KMS-11 (cell line): ENCODE measurements around the gene GPS1.

ENCODE experiments used
- H2AFZ ChIP-seq: fragments of 200-600 bp; sonication (generic); 2 replicates; pipeline ENCODE4 v1.6.1; 2016; ENCODE audit warnings: antibody characterized with exemption, mixed run types, low read depth
- H3K27ac ChIP-seq: fragments of 200-600 bp; sonication (generic); 2 replicates; pipeline ENCODE4 v1.6.1; 2016; ENCODE audit warnings: mild to moderate bottlenecking, mixed run types
- H3K27me3 ChIP-seq: fragments of 200-600 bp; sonication (generic); 2 replicates; pipeline ENCODE4 v1.6.1; 2017; ENCODE audit warnings: mild to moderate bottlenecking, low read depth, mixed run types, moderate library complexity; ENCODE audit not compliant: insufficient read depth
- H3K36me3 ChIP-seq: fragments of 200-600 bp; sonication (generic); 2 replicates; pipeline ENCODE4 v1.6.1; 2017; ENCODE audit warnings: mild to moderate bottlenecking, mixed run types; ENCODE audit not compliant: insufficient read depth
- H3K4me1 ChIP-seq: fragments of 200-600 bp; sonication (generic); 2 replicates; pipeline ENCODE4 v1.6.1; 2016; ENCODE audit warnings: mild to moderate bottlenecking, low read depth, mixed run types; ENCODE audit not compliant: poor library complexity, severe bottlenecking
- H3K4me2 ChIP-seq: fragments of 200-600 bp; sonication (generic); 2 replicates; pipeline ENCODE4 v1.7.0; 2016; ENCODE audit warnings: mild to moderate bottlenecking, mixed run types
- H3K4me3 ChIP-seq: fragments of 200-600 bp; sonication (generic); IDR thresholded peaks from 2 replicates; pipeline ENCODE4 v1.6.1; 2017; ENCODE audit warnings: low read depth, low read length, mixed read lengths; ENCODE audit not compliant: insufficient read depth
- H3K79me2 ChIP-seq: fragments of 200-600 bp; sonication (generic); 2 replicates; pipeline ENCODE4 v1.6.1; 2016; ENCODE audit warnings: low read depth, mixed run types; ENCODE audit not compliant: insufficient read depth
- H3K9ac ChIP-seq: fragments of 200-600 bp; sonication (generic); 2 replicates; pipeline ENCODE4 v1.6.1; 2016; ENCODE audit warnings: mild to moderate bottlenecking, mixed run types
- H4K20me1 ChIP-seq: fragments of 200-600 bp; sonication (generic); 2 replicates; pipeline ENCODE4 v1.6.1; 2016; ENCODE audit warnings: mild to moderate bottlenecking, mixed run types; ENCODE audit not compliant: insufficient read depth
- TF ChIP-seq, protein P1 (sequence below): fragments of 200-600 bp; sonication (generic); conservative IDR thresholded peaks from 2 replicates; pipeline ENCODE4 v1.6.1; 2017; ENCODE audit warnings: low read depth, mild to moderate bottlenecking, antibody characterized with exemption, low read length, moderate library complexity, mixed read lengths

GPS1 gene

DNA sequence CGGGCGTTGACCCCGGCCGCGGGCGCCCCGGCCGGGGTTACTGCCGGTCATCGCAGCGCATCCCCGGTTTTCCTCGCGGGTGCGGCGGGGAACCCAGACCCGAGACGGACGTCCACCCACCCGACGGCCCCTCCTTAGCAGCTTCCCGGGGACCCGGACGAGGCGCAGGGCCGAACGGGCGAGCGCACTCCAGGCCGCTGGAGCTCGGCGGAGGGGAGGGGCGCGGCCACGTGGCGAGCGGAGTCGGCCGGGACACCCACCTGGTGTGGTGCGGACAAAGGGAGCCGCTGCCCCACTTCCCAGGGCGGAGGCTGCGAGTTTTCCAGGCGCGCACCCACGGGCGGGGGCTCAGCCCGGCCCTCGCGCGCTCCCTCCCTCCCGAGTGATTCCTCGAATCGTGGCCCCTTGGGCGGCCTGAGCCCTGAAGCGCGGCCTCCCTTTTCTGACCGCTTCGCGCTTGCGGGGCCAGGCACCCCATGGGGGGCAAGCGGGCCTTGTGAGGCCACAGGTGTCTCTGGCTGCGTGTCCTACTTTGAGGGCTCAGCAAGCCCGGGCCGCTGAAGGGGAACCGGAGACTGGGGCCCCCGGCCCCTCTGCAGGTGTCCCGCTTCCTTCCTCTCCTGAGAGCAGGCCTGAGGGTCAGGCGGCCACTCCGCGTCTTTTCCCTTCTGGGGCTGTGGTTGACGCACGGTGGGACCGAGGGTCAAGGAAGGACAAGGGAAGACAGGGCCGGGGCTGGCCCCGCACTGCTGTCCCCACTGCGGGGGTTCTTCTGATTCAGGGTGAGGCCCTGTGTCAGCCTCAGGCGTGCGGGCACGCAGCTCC is 47.5 kb downstream of the GPS1 start:
- TF ChIP-seq, protein P1, sequence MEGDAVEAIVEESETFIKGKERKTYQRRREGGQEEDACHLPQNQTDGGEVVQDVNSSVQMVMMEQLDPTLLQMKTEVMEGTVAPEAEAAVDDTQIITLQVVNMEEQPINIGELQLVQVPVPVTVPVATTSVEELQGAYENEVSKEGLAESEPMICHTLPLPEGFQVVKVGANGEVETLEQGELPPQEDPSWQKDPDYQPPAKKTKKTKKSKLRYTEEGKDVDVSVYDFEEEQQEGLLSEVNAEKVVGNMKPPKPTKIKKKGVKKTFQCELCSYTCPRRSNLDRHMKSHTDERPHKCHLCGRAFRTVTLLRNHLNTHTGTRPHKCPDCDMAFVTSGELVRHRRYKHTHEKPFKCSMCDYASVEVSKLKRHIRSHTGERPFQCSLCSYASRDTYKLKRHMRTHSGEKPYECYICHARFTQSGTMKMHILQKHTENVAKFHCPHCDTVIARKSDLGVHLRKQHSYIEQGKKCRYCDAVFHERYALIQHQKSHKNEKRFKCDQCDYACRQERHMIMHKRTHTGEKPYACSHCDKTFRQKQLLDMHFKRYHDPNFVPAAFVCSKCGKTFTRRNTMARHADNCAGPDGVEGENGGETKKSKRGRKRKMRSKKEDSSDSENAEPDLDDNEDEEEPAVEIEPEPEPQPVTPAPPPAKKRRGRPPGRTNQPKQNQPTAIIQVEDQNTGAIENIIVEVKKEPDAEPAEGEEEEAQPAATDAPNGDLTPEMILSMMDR = no peak
- Histone ChIP-seq H3K27me3 (no peaks in the 10 kb centered on the region), H3K4me3 (no peak overlapping the region), H3K79me2 (peaks cover 42% of the 10 kb centered on the region), H3K9ac (peak overlapping the region; percentile 96), H2AFZ (peak overlapping the region; percentile 53; the same call in 1 of the 2 replicates), H3K4me2 (peak overlapping the region; percentile 97), H4K20me1 (peaks cover 13% of the 10 kb centered on the region; the same call in 1 of the 2 replicates), H3K4me1 (peaks cover 27% of the 10 kb centered on the region), H3K36me3 (peaks cover 5% of the 10 kb centered on the region; the same call in 1 of the 2 replicates), H3K27ac (peak overlapping the region; percentile 94)

DNA sequence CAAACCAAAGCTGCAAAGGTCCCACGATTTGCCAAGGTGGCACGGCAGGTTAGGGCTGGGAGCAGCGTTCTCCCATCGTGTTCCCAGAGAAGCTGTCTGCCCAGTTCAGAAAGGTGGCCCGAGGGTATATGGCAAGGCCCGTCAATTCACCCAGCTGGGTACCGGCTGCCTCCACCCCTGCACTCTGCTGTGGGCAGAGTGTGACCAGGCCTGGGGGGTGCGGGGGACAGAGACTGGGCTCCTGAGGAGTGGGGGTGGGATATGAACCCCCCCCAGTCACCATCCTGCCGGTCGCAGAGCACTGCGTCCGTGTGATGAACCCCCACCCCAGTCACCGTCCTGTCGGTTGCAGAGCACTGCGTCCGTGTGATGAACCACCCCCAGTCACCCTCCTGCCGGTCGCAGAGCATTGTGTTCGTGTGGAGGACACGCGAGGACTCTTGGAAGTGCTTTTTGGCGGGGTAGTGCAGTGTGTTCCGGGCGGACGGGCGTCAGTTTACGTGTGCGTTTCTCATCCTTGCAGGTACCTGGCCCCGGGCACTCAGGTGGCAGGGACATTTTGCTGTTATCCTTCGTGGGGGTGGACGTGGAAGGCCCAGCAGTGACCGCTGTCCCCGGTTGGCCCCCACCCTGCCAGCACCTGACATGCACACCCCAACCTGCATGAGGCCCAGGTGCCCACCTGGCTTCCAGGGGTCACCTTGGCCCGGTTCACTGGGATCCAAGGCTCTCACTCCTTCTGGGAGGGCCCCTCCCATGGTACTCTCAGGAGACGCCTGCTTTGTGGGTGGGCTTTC is 49.0 kb downstream of the GPS1 start:
- peaks cover 22% of the 10 kb centered on the region for H3K4me1 ChIP-seq
- no peaks in the 10 kb centered on the region for H3K27me3 ChIP-seq
- H3K79me2 ChIP-seq = peaks cover 34% of the 10 kb centered on the region
- no peak overlapping the region for H2AFZ ChIP-seq
- TF ChIP-seq, protein P1 = no peak
- H3K4me2 ChIP-seq = no peak overlapping the region; the same call in 1 of the 2 replicates
- no peak overlapping the region for H3K4me3 ChIP-seq
- H4K20me1 ChIP-seq = peaks cover 8% of the 10 kb centered on the region; the same call in 1 of the 2 replicates
- H3K36me3 ChIP-seq = no peaks in the 10 kb centered on the region; the same call in 1 of the 2 replicates
- no peak overlapping the region for H3K9ac ChIP-seq
- no peak overlapping the region for H3K27ac ChIP-seq

DNA sequence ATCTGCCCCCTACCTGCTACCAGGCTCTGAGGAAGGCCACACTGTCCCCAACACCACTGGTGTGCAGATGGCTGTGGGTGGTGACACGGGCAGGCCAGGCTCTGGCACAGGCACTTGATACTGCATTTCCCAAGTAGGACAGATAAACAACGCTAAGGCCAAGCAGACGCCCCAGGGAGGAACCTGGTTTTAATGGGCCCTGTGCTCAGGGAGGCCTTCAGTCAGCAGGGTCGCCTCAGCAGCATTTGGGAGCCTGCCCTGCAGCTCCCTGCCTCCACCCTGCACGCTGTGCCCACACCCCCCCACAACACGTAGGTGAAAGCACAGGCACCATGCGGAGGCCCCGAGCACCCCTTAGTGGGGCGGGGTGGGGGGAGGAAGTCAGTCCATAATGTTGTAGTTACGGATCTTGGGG is 49.6 kb downstream of the GPS1 start:
- Histone ChIP-seq H3K79me2 (peaks cover 28% of the 10 kb centered on the region), H3K9ac (no peak overlapping the region), H2AFZ (no peak overlapping the region), H3K27ac (no peak overlapping the region), H3K4me1 (peaks cover 20% of the 10 kb centered on the region), H3K4me3 (no peak overlapping the region), H3K27me3 (no peaks in the 10 kb centered on the region), H3K36me3 (no peaks in the 10 kb centered on the region; the same call in 1 of the 2 replicates), H4K20me1 (peaks cover 4% of the 10 kb centered on the region; the same call in 1 of the 2 replicates), H3K4me2 (no peak overlapping the region)
- TF ChIP-seq, protein P1 = no peak

DNA sequence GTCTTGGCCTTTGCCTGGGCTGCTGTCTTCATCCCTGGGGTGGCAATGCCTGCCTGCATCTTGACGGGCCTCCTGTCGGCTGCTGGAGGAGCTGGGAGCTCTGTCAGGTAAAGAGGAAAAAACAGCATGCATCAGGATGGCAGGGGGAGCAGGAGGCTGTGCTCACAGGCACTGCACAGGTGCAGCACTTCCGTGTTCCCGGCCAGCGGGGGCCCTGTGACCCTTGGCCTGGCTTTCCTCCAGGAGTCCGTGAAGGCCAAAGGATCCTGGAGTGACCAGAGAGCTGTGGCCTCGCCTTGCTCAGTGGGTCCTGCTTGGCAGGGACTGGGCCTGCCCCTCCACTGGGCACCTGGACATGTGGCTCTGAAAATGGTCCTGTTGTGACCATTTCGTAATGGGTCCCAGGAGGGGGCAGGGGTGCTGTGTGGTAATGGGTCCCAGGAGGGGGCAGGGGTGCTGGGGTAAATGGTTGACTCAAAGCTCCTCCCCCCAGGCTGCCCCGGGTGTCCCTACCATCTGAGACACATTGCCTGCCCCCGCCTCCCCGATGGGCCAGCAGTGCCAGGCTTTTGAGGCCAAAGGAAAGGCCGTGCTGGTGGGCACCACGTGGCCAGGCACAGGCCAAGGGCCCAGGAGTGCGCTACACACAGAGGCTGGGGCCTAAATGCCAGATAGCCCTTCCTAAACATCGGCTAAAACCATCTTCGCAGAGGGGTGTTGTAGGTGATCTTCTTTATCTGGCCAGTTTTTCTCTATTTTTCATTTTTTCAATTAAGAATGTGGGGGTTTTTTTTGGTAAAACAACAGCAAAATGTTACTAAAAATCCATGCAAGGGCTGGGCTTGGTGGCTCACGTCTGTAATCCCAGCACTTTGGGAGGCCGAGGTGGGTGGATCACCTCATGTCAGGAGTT is 50.3 kb downstream of the GPS1 start:
- Histone ChIP-seq H3K27ac (no peak overlapping the region), H3K9ac (no peak overlapping the region), H2AFZ (no peak overlapping the region), H3K4me2 (no peak overlapping the region), H3K4me1 (peaks cover 21% of the 10 kb centered on the region), H3K36me3 (no peaks in the 10 kb centered on the region; the same call in 1 of the 2 replicates), H3K79me2 (peaks cover 21% of the 10 kb centered on the region), H3K4me3 (no peak overlapping the region), H3K27me3 (no peaks in the 10 kb centered on the region), H4K20me1 (no peaks in the 10 kb centered on the region)
- TF ChIP-seq, protein P1 = no peak
